ENCODE measurements around the gene LRRC4C.

LRRC4C gene

GRCh38 chr11:41116970-41117369 lies 342.5 kb downstream of the LRRC4C start:
- no peak for DNase-seq (ENCODE audit: low read depth in 2 of 2)

GRCh38 chr11:41115066-41115465 lies 344.4 kb downstream of the LRRC4C start:
- DNase-seq (ENCODE audit: low read depth in 2 of 2), result no peak

- no peak for DNase-seq (ENCODE audit: low read depth in 2 of 2)
Observed at GRCh38 chr11:41113160-41113559, 346.3 kb downstream of the LRRC4C start.

GRCh38 chr11:41110527-41110926 lies 348.9 kb downstream of the LRRC4C start:
- DNase-seq (ENCODE audit: low read depth in 2 of 2), result no peak

GRCh38 chr11:41102471-41102870 lies 357.0 kb downstream of the LRRC4C start:
- no peak for DNase-seq (ENCODE audit: low read depth in 2 of 2)

- no peak for DNase-seq (ENCODE audit: low read depth in 2 of 2)
Observed at GRCh38 chr11:41099654-41100053, 359.8 kb downstream of the LRRC4C start.

- no peak for DNase-seq (ENCODE audit: low read depth in 2 of 2)
Observed at GRCh38 chr11:41085123-41085522, 374.3 kb downstream of the LRRC4C start.

- DNase-seq (ENCODE audit: low read depth in 2 of 2), result no peak
Observed at GRCh38 chr11:41081756-41082285, 377.6 kb downstream of the LRRC4C start.

GRCh38 chr11:41074318-41074717 lies 385.1 kb downstream of the LRRC4C start:
- no peak for DNase-seq (ENCODE audit: low read depth in 2 of 2)

- DNase-seq (ENCODE audit: low read depth in 2 of 2), result no peak
Observed at GRCh38 chr11:41065432-41065831, 394.0 kb downstream of the LRRC4C start.

- DNase-seq (ENCODE audit: low read depth in 2 of 2), result no peak
Observed at GRCh38 chr11:41058138-41058537, 401.3 kb downstream of the LRRC4C start.

GRCh38 chr11:41056892-41057569 lies 402.4 kb downstream of the LRRC4C start:
- DNase-seq (ENCODE audit: low read depth in 2 of 2), result no peak

GRCh38 chr11:41053894-41054293 lies 405.6 kb downstream of the LRRC4C start:
- no peak for DNase-seq (ENCODE audit: low read depth in 2 of 2)

- no peak for DNase-seq (ENCODE audit: low read depth in 2 of 2)
Observed at GRCh38 chr11:41051919-41052635, 407.4 kb downstream of the LRRC4C start.

GRCh38 chr11:41050791-41051190 lies 408.7 kb downstream of the LRRC4C start:
- DNase-seq (ENCODE audit: low read depth in 2 of 2), result no peak

GRCh38 chr11:41047229-41047628 lies 412.2 kb downstream of the LRRC4C start:
- DNase-seq (ENCODE audit: low read depth in 2 of 2), result no peak

- DNase-seq (ENCODE audit: low read depth in 2 of 2), result no peak
Observed at GRCh38 chr11:41045266-41045665, 414.2 kb downstream of the LRRC4C start.

GRCh38 chr11:41044747-41045146 lies 414.7 kb downstream of the LRRC4C start:
- DNase-seq (ENCODE audit: low read depth in 2 of 2), result no peak

GRCh38 chr11:41042688-41043087 lies 416.8 kb downstream of the LRRC4C start:
- no peak for DNase-seq (ENCODE audit: low read depth in 2 of 2)

- DNase-seq (ENCODE audit: low read depth in 2 of 2), result no peak
Observed at GRCh38 chr11:41040474-41040873, 419.0 kb downstream of the LRRC4C start.

GRCh38 chr11:41039592-41039991 lies 419.9 kb downstream of the LRRC4C start:
- DNase-seq (ENCODE audit: low read depth in 2 of 2), result no peak

- no peak for DNase-seq (ENCODE audit: low read depth in 2 of 2)
Observed at GRCh38 chr11:41031551-41032060, 427.8 kb downstream of the LRRC4C start.

- DNase-seq (ENCODE audit: low read depth in 2 of 2), result no peak
Observed at GRCh38 chr11:41020259-41020658, 439.2 kb downstream of the LRRC4C start.

All from stimulated activated CD8-positive, alpha-beta memory T cell treated with anti-CD3 and anti-CD28 coated beads, Interleukin-2, amount 100 ng/mL, for 1 hour (primary cell).